Measurements from ENCODE around the gene NUS1. TPM values are rescaled to one million over a fixed set of nuclear protein-coding genes. Genes with fewer than 3 reads are reported as not detected.
"Not testable (repeated sequence)": the region's sequence is repeated elsewhere in the genome, so short reads cannot be mapped to it uniquely, and the experiment has no call there.

NUS1 gene
- total and polyA plus RNA-seq, 2 experiments from 2014 or later: 8.1 to 15.9 TPM

GRCh38 chr6:117728626-117729025 is 53.4 kb downstream of the NUS1 start:
- H3K27me3 ChIP-seq: no peaks in the 10 kb centered on the region
- TF ChIP-seq, protein P1, sequence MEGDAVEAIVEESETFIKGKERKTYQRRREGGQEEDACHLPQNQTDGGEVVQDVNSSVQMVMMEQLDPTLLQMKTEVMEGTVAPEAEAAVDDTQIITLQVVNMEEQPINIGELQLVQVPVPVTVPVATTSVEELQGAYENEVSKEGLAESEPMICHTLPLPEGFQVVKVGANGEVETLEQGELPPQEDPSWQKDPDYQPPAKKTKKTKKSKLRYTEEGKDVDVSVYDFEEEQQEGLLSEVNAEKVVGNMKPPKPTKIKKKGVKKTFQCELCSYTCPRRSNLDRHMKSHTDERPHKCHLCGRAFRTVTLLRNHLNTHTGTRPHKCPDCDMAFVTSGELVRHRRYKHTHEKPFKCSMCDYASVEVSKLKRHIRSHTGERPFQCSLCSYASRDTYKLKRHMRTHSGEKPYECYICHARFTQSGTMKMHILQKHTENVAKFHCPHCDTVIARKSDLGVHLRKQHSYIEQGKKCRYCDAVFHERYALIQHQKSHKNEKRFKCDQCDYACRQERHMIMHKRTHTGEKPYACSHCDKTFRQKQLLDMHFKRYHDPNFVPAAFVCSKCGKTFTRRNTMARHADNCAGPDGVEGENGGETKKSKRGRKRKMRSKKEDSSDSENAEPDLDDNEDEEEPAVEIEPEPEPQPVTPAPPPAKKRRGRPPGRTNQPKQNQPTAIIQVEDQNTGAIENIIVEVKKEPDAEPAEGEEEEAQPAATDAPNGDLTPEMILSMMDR (IDR thresholded peaks at IDR 0.05; ENCODE audit: low read depth, low read length): no peak
- H3K36me3 ChIP-seq: no peaks in the 10 kb centered on the region
- H3K27ac ChIP-seq: no peak overlapping the region
- peak in 1 of 2 donors; percentile 68 for DNase-seq (ENCODE audit: low read depth in 1 of 2, low spot score in 1 of 2)
- no peak overlapping the region for H3K4me3 ChIP-seq
- H3K9me3 ChIP-seq (ENCODE audit: low read depth): no peaks in the 10 kb centered on the region
- peaks cover 11% of the 10 kb centered on the region for H3K4me1 ChIP-seq (ENCODE audit: low read depth)

DNA sequence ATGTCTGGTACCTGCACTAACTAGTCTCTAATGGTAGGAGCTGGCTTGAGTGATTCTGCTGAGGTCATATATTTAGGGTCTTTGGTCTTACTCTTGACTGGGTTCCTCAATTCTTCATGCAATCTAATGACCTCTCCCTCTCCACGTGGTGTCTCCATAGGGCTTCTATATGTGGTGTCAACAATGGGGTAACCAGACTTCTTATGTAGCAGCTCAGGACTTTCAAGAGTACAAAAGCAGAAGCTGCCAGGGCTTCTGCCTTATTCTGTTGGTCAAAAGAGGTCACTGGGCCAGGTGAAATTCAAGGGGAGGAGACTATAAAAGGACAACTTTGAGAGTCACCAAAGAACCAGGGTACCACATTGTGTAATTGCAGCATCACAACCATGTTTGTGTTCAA is 54.3 kb downstream of the NUS1 start:
- Histone ChIP-seq H3K36me3 (no peaks in the 10 kb centered on the region), H3K4me3 (no peak overlapping the region), H3K4me1 (ENCODE audit: low read depth) (peaks cover 11% of the 10 kb centered on the region), H3K9me3 (ENCODE audit: low read depth) (no peaks in the 10 kb centered on the region), H3K27ac (no peak overlapping the region), H3K27me3 (no peaks in the 10 kb centered on the region)
- TF ChIP-seq, protein P1 (IDR thresholded peaks at IDR 0.05; ENCODE audit: low read depth, low read length): no peak
- DNase-seq (ENCODE audit: low read depth in 1 of 2, low spot score in 1 of 2): no peak

DNA sequence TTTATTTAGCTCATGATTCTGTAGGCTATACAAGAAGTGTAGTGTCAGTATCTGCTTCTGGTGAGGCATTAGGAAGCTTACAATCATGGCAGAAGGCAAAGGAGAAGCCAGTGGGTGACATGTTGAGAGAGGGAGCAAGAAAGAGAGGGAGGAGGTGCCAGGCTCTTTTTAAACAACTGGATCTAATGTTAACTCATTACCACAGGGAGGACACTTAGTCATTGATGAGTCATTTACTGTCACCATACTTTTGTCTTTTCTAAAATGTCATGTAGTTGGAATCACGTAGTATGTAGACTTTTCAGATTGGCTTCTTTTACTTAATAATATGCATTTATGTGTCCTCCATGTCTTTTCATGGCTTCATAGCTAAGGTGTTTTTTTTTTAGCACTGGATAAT is 58.1 kb downstream of the NUS1 start:
- Histone ChIP-seq H3K27ac (no peak overlapping the region), H3K36me3 (no peaks in the 10 kb centered on the region), H3K4me1 (ENCODE audit: low read depth) (peaks cover 7% of the 10 kb centered on the region), H3K27me3 (no peaks in the 10 kb centered on the region), H3K9me3 (ENCODE audit: low read depth) (no peaks in the 10 kb centered on the region), H3K4me3 (no peak overlapping the region)
- DNase-seq (ENCODE audit: low read depth in 1 of 2, low spot score in 1 of 2): no peak
- TF ChIP-seq, protein P1 (IDR thresholded peaks at IDR 0.05; ENCODE audit: low read depth, low read length): no peak

- no peak overlapping the region for H3K4me3 ChIP-seq
Observed at GRCh38 chr6:117739869-117740268, 64.6 kb downstream of the NUS1 start.

GRCh38 chr6:117740605-117741004 is 65.3 kb downstream of the NUS1 start:
- Histone ChIP-seq H3K36me3 (no peaks in the 10 kb centered on the region), H3K27me3 (no peaks in the 10 kb centered on the region), H3K4me3 (no peak overlapping the region), H3K27ac (no peak overlapping the region), H3K9me3 (ENCODE audit: low read depth) (no peaks in the 10 kb centered on the region), H3K4me1 (ENCODE audit: low read depth) (no peaks in the 10 kb centered on the region)
- no peak for DNase-seq (ENCODE audit: low read depth in 1 of 2, low spot score in 1 of 2)
- TF ChIP-seq, protein P1 (IDR thresholded peaks at IDR 0.05; ENCODE audit: low read depth, low read length): no peak

More at GRCh38 chr6:117739869-117740268, 64.6 kb downstream of the NUS1 start:
- H3K4me1 ChIP-seq (ENCODE audit: low read depth): no peaks in the 10 kb centered on the region
- TF ChIP-seq, protein P1 (IDR thresholded peaks at IDR 0.05; ENCODE audit: low read depth, low read length): no peak
- no peak overlapping the region for H3K27ac ChIP-seq
- H3K36me3 ChIP-seq: no peaks in the 10 kb centered on the region
- no peaks in the 10 kb centered on the region for H3K27me3 ChIP-seq
- no peak for DNase-seq (ENCODE audit: low read depth in 1 of 2, low spot score in 1 of 2)
- no peaks in the 10 kb centered on the region for H3K9me3 ChIP-seq (ENCODE audit: low read depth)

- not testable (repeated sequence) for H3K36me3 ChIP-seq; H3K4me1 ChIP-seq (ENCODE audit: low read depth); H3K9me3 ChIP-seq (ENCODE audit: low read depth); H3K4me3 ChIP-seq; DNase-seq (ENCODE audit: low read depth in 1 of 2, low spot score in 1 of 2); H3K27ac ChIP-seq; H3K27me3 ChIP-seq
Observed at GRCh38 chr6:117750675-117751074, 75.4 kb downstream of the NUS1 start.

Other genes starting within 250 kb of the NUS1 start
- gene ROS1, start 249.5 kb upstream of the NUS1 start, total RNA-seq: not detected in 2 replicates
- gene ROS1, start 249.5 kb upstream of the NUS1 start, polyA plus RNA-seq: not detected in 2 replicates
- gene DCBLD1, start 192.8 kb upstream of the NUS1 start, total RNA-seq: 5.6 and 16.5 TPM in 2 replicates
- 3.5 and 14.0 TPM in 2 replicates for gene DCBLD1, start 192.8 kb upstream of the NUS1 start, polyA plus RNA-seq
- gene GOPC, start 73.0 kb upstream of the NUS1 start, total RNA-seq: 30.5 and 51.4 TPM in 2 replicates
- 27.9 and 38.2 TPM in 2 replicates for gene GOPC, start 73.0 kb upstream of the NUS1 start, polyA plus RNA-seq
- gene SLC35F1, start 231.8 kb downstream of the NUS1 start, total RNA-seq: 23.1 and 25.5 TPM in 2 replicates
- 18.5 and 27.3 TPM in 2 replicates for gene SLC35F1, start 231.8 kb downstream of the NUS1 start, polyA plus RNA-seq

All from cardiac muscle cell (in vitro differentiated cells and primary cell).